Endodermal cell (in vitro differentiated cells): Measurements from ENCODE around the gene NAIF1. TPM values are rescaled to one million over a fixed set of nuclear protein-coding genes. Genes with fewer than 3 reads are reported as not detected.

Experiments used
- DNase-seq: peaks from one replicate; pipeline ENCODE4 v3.0.0-alpha.2; 2017
- H3K27ac ChIP-seq: 2 replicates; pipeline ENCODE4 v1.5.1; 2013; ENCODE audit warnings: mild to moderate bottlenecking, low read depth, low read length, moderate library complexity
- H3K27me3 ChIP-seq: 2 replicates; pipeline ENCODE4 v1.6.1; 2013; ENCODE audit warnings: mild to moderate bottlenecking, low read length, moderate library complexity; ENCODE audit not compliant: insufficient read depth, control insufficient read depth, poor library complexity, severe bottlenecking
- H3K36me3 ChIP-seq: 2 replicates; pipeline ENCODE4 v1.7.0; 2013; ENCODE audit warnings: mild to moderate bottlenecking, low read length, moderate library complexity; ENCODE audit not compliant: control insufficient read depth, insufficient read depth
- H3K4me1 ChIP-seq: one replicate; pipeline ENCODE4 v1.7.0; 2013; ENCODE audit warnings: low read length; ENCODE audit not compliant: control insufficient read depth, insufficient read depth
- H3K4me3 ChIP-seq: 2 replicates; pipeline ENCODE4 v1.5.1; 2013; ENCODE audit warnings: mild to moderate bottlenecking, low read length, moderate library complexity
- H3K9ac ChIP-seq: 2 replicates; pipeline ENCODE4 v1.6.1; 2013; ENCODE audit warnings: mild to moderate bottlenecking, low read length, moderate library complexity; ENCODE audit not compliant: poor library complexity, severe bottlenecking; ENCODE audit errors: extremely low read depth
- H3K9me3 ChIP-seq: 2 replicates; pipeline ENCODE4 v1.6.1; 2013; ENCODE audit warnings: mild to moderate bottlenecking, low read length, moderate library complexity; ENCODE audit not compliant: control insufficient read depth
- H3K27ac Mint-ChIP-seq: 2 replicates; pipeline ENCODE4 v1.8.0; 2020; ENCODE audit warnings: mixed read lengths
- H3K27me3 Mint-ChIP-seq: 2 replicates; pipeline ENCODE4 v1.8.0; 2021; ENCODE audit warnings: mild to moderate bottlenecking, mixed read lengths; ENCODE audit not compliant: insufficient read depth
- H3K36me3 Mint-ChIP-seq: 2 replicates; pipeline ENCODE4 v1.8.0; 2020; ENCODE audit warnings: low read depth, mixed read lengths
- H3K4me1 Mint-ChIP-seq: 2 replicates; pipeline ENCODE4 v1.8.0; 2020; ENCODE audit warnings: mixed read lengths
- H3K4me3 Mint-ChIP-seq: 2 replicates; pipeline ENCODE4 v1.8.0; 2020; ENCODE audit warnings: mild to moderate bottlenecking, moderate library complexity, mixed read lengths
- H3K9me3 Mint-ChIP-seq: 2 replicates; pipeline ENCODE4 v1.8.0; 2020; ENCODE audit warnings: mild to moderate bottlenecking, mixed read lengths
- WGBS, 2 experiments: methylation state at CpG; one replicate each; pipeline versions ENCODE4 v1.1.5 to v1.1.7; 2013; ENCODE audit warnings: missing lambda C conversion rate in 2 of 2, mixed read lengths in 1 of 2; ENCODE audit not compliant: insufficient coverage in 1 of 2, insufficient read length in 1 of 2; 5-methylcytosine and 5-hydroxymethylcytosine counted together
- total RNA-seq, 2 donors: library from RNA; stranded (reverse); fragmentation: NEBNext Ultra II Directional in 1 of 2; extraction: Animal tissue kit (Norgen Biotek cat#: 25700) in 1 of 2; gene quantifications; 2 replicates in 1 of 2; 3 replicates in 1 of 2; pipeline ENCODE4 v1.2.1, GENCODE V29; 2021
- TF ChIP-seq, protein P1 (sequence below): fragments of 200-600 bp; sonication (generic); conservative IDR thresholded peaks from 2 replicates; pipeline ENCODE4 v1.5.0; 2021; ENCODE audit warnings: antibody characterized with exemption, mild to moderate bottlenecking

NAIF1 gene
- total RNA-seq, 2 donors from 2014 or later = 6.2 to 6.6 TPM

DNA sequence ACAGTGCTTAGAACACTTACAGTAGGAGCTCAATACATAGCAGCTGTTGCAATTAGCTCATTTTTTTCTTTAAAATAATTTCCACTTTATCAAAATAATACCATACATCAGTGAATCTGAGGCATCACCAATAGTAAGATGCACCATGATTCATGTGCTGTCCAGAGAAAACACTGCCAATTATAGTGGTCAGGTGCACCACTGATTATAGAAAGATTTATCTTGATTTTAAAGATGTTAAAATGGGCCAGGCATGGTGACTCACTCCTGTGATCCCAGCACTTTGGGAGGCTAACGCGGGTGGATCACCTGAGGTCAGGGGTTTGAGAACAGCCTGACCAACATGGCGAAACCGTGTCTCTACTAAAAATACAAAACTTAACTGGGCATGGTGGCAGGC lies 39.4 kb downstream of the NAIF1 start:
- TF ChIP-seq, protein P1, sequence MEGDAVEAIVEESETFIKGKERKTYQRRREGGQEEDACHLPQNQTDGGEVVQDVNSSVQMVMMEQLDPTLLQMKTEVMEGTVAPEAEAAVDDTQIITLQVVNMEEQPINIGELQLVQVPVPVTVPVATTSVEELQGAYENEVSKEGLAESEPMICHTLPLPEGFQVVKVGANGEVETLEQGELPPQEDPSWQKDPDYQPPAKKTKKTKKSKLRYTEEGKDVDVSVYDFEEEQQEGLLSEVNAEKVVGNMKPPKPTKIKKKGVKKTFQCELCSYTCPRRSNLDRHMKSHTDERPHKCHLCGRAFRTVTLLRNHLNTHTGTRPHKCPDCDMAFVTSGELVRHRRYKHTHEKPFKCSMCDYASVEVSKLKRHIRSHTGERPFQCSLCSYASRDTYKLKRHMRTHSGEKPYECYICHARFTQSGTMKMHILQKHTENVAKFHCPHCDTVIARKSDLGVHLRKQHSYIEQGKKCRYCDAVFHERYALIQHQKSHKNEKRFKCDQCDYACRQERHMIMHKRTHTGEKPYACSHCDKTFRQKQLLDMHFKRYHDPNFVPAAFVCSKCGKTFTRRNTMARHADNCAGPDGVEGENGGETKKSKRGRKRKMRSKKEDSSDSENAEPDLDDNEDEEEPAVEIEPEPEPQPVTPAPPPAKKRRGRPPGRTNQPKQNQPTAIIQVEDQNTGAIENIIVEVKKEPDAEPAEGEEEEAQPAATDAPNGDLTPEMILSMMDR = no peak
- no peak overlapping the region for H3K4me3 Mint-ChIP-seq
- H3K9me3 Mint-ChIP-seq = no peaks in the 10 kb centered on the region
- WGBS, 2 experiments = 96% methylated on average over 4 of the region's 4 CpGs; no CpG with 5 or more reads in 1 of the 2 experiments
- Histone ChIP-seq H3K27ac (no peak overlapping the region), H3K4me3 (no peak overlapping the region), H3K4me1 (no peaks in the 10 kb centered on the region), H3K36me3 (no peaks in the 10 kb centered on the region), H3K9me3 (no peaks in the 10 kb centered on the region), H3K27me3 (no peaks in the 10 kb centered on the region), H3K9ac (no peak overlapping the region)
- no peaks in the 10 kb centered on the region for H3K27me3 Mint-ChIP-seq
- H3K36me3 Mint-ChIP-seq = no peaks in the 10 kb centered on the region
- H3K27ac Mint-ChIP-seq = no peak overlapping the region
- H3K4me1 Mint-ChIP-seq = no peaks in the 10 kb centered on the region
- DNase-seq = no peak

DNA sequence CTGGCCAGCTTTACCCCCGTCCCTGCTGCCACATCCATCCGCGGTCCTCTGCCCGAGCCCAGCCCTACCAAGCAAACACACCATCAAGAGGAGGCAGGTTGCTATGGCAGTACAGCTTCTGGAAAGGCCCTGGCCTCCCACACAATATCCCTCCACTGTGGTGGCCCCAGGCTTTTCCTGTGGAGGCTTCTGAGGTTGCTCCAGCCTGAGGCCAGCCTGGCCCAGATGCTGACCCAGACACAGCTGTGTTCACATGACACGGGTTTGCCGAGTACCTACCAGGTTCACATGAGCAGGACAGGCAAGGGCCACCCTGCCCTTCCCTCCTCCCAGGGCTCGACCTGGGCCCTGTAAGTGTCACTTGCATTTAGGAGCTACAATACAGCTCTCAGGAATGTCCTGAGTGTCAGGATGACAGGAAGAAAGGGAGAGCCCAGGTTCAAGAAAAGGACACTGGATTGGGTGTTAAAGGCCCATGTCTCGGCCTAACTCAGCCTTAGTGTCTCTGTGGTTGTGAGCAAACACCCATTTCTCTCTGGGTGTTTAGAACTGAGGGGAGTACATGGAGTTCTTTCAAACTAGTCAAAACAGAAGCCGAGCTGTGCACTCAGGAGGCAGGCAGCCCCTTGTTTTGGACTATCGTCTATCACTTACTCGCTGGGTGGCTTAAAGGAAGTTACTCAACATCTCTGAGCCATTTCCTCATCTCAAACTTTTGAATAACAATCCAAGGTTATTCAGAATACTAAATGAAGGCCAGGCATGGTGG lies 40.2 kb downstream of the NAIF1 start:
- H3K9me3 Mint-ChIP-seq = no peaks in the 10 kb centered on the region
- H3K4me3 Mint-ChIP-seq = no peak overlapping the region
- H3K27me3 Mint-ChIP-seq = no peaks in the 10 kb centered on the region
- Histone ChIP-seq H3K27ac (no peak overlapping the region), H3K4me3 (no peak overlapping the region), H3K9ac (no peak overlapping the region), H3K36me3 (no peaks in the 10 kb centered on the region), H3K4me1 (no peaks in the 10 kb centered on the region), H3K9me3 (no peaks in the 10 kb centered on the region), H3K27me3 (no peaks in the 10 kb centered on the region)
- TF ChIP-seq, protein P1 = no peak
- H3K36me3 Mint-ChIP-seq = no peaks in the 10 kb centered on the region
- 90 to 98% methylated on average over 8 to 11 of the region's 11 CpGs for WGBS, 2 experiments
- no peak for DNase-seq
- H3K4me1 Mint-ChIP-seq = no peaks in the 10 kb centered on the region
- H3K27ac Mint-ChIP-seq = peak overlapping the region; percentile 50

DNA sequence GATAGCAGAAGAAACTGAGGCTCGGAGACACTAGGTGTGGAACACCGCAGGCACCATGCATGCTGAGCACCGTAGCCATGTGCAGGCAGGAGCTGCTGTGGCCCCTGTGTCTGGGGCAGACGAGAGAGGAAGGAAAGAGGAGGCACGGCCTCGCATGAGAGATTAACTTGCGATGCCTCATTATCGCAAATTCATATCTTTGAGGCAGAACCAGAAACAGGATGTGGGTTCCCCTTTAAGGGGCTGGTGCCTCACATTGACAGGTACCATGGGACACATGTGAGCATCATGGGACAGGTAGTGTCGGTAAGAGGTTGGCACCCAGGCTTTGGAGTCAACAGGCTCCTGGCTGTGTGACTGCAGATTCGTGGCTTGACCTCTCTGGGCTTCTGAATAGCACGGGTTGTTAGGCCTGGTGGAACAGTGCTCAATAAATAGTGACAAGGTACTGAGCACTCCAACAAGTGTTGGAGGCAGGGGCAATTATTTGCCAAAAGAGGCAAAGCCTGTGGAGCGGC lies 40.8 kb downstream of the NAIF1 start:
- H3K9me3 ChIP-seq = no peaks in the 10 kb centered on the region
- Mint-ChIP-seq H3K4me1 (no peaks in the 10 kb centered on the region), H3K36me3 (no peaks in the 10 kb centered on the region), H3K27ac (no peak overlapping the region), H3K4me3 (no peak overlapping the region), H3K27me3 (no peaks in the 10 kb centered on the region), H3K9me3 (no peaks in the 10 kb centered on the region)
- H3K27me3 ChIP-seq = no peaks in the 10 kb centered on the region
- no peak overlapping the region for H3K9ac ChIP-seq
- 91 to 94% methylated on average over 12 of the region's 12 CpGs for WGBS, 2 experiments
- no peaks in the 10 kb centered on the region for H3K4me1 ChIP-seq
- H3K27ac ChIP-seq = no peak overlapping the region
- no peak overlapping the region for H3K4me3 ChIP-seq
- no peak for DNase-seq
- TF ChIP-seq, protein P1 = no peak
- H3K36me3 ChIP-seq = no peaks in the 10 kb centered on the region
